HG02678 (cell line): ENCODE measurements around the gene GPR27.

Experiments used
- ATAC-seq: cut with Tn5 transposase; IDR thresholded peaks from one replicate; pipeline ENCODE4 v1.9.1; 2021; ENCODE audit warnings: mild to moderate bottlenecking, moderate library complexity; ENCODE audit not compliant: unreplicated experiment

Gene GPR27

DNA sequence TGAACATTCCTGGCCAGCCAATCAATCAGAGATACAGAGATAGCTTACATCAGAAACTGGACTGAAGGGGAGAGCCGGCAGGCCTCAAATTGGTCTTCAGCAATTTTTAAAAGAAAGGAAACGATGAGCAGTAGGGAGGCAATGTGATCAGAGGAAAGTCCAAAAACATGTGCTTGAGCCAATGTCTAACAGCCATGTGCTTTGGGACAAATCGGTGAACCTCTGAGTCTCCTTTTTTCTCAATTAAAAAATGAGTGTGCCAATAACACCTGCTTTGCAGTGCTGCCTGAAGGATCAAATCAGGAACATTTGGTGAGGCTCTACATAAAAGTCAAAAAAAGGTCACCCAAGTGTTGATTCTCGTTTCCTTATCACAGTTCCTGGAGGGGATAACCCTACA is 21.0 kb upstream of the GPR27 start:
- no peak for ATAC-seq

DNA sequence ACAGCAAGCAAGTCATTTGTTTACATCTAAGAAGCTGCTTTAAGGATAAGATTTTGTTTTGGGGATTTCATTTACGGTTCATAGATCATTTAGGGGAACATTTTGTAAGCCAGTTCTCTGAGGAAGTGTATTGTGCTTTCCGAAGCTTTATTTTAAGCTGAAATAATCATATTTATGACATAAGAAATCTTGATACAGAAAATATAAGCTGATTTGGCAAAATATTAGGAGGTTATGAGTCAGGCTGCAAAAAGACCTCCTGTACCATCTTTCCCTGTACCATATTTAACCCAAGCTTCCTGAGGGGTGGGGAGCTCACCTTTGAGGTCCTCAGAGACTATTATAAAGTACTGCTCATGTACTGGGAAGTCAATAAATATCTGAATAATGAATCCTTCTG is 20.3 kb upstream of the GPR27 start:
- ATAC-seq: no peak

DNA sequence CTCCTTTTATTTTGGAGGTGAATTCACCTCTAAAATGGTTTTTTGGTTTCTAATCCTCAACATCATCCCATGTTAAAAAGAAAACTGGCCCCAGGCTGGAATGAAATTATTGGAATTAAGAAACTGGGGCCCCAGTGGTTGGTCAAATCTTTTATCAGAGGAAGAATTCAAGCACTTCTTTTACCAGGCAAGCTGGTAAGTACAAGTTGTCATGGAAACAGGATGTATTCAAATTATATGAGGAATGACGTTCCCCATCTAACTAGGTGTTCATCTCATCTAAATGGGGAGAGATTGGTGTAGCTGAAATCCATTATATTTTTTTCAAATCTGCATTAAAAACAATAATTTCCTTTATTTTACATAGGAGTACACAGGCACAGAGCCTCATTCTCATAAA is 18.8 kb upstream of the GPR27 start:
- no peak for ATAC-seq

DNA sequence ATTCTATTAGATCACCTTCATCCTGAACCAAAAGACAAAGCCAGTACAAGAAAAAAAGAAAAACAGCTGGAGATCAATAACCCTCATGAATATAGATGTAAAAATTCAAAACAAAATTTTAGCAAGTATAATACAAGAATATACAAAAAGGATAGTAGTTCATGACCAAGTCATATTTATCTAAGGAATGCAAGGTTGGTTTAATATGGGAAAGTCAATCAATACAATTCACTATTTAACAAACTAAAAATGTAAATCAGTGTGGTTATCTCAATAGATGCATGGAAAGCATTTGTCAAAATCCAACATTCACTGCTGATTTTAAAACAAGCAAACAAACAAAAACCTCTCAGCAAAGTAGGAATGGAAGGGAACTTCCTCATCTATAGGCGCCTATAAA is 11.0 kb upstream of the GPR27 start:
- no peak for ATAC-seq

DNA sequence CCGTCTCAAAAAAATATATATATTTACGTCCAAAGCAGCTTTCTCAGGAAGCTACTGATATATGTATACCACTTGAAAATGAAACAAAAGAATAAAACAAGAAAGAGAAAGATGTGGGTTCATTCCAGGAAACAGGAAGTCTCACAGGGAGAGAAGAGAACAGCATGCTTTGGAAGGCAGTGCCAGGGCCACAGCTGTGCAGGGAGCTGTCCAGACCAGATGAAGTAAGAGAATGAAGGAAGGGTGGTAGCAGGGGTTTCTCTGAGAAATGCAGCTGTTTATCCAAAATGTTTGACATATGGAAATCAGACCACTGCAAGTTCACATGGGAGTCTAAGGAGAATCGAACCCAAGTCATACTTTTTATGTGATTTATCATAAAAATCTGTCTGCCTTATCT is 8.9 kb upstream of the GPR27 start:
- ATAC-seq: no peak

DNA sequence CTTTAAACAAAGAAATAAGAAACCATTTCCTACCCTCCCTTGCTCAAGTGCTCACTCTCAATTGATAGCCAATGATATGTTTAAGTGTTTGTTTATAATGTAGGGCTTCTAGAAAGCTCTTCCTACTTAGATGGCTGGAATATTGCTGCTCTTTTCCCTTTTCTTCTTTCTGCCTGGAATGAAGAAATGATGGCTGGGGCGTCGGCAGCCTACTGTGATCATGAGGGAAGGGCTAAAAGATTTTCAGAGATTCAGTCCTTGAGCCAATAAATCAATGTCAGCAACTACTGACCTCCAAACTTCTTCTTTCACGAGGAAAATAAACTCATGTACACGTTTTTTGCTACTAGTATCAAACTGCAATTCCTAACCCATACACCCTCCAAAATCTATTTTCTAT is 2.1 kb upstream of the GPR27 start:
- no peak for ATAC-seq

DNA sequence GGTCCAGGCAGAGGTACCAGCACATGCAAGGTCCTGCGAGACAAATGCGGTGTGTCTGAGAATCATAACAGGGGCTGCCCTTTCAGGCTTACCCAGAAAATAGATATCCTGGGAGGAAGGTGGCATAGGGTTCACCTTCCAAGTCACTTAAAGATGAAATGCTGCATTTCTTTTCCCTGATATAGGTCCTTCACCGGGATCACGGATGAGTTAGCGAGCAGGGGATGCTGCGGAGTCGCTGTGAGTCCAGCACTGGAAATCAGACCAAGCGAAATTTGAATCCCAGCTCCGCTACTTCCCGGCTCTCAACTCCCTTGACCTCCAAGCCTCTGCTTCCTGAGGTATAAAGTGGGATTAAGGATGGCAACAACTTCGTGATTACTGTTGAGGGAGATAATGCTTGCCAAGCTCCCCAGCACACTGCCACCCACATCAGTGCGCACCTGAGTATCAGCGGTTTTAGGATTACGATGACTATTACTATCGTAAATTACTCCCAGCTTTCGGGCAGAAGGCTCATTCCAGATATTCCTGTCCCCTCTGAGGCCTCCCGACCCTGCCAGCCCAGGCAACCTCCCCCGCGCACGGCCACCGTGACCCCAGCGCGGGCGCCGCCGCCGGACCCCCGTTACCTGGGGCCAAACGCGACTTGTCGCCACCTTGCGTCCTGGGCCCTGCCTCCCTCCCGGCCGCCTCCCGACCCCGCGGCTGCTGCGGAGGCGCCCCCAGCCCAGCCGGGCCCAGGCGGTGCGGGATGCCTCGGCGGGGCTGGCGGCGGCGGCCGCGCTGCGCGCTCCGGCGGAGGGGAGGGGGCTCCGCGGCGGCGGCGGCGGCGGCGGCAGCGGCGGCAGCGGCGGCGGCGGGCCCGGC is 589 bp upstream of the GPR27 start:
- ATAC-seq: no peak

DNA sequence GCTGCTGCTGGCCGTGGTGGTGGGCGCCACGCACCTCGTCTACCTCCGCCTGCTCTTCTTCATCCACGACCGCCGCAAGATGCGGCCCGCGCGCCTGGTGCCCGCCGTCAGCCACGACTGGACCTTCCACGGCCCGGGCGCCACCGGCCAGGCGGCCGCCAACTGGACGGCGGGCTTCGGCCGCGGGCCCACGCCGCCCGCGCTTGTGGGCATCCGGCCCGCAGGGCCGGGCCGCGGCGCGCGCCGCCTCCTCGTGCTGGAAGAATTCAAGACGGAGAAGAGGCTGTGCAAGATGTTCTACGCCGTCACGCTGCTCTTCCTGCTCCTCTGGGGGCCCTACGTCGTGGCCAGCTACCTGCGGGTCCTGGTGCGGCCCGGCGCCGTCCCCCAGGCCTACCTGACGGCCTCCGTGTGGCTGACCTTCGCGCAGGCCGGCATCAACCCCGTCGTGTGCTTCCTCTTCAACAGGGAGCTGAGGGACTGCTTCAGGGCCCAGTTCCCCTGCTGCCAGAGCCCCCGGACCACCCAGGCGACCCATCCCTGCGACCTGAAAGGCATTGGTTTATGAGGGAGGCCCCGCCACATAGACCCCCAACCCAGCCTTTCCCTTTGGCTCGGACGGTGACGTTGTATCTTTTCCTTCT is 1.1 kb downstream of the GPR27 start:
- no peak for ATAC-seq

DNA sequence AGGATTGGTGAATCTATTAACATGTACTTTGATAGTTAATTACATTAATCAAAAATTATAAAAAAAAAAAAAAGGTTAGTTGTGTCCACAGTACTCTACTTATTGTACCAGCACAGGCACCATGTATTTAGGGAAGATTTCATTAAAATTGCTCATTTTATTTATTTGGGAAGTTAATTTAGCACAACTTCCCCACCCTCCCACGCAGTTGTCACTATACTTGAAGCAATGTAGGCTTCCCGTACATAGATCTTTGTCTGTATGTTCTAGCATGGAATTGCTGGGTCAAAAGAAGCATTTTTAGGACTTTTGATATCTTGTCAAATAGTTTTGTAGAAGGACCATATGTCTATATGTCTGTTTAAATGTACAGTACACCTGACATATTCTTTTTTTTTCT is 4.4 kb downstream of the GPR27 start:
- no peak for ATAC-seq

DNA sequence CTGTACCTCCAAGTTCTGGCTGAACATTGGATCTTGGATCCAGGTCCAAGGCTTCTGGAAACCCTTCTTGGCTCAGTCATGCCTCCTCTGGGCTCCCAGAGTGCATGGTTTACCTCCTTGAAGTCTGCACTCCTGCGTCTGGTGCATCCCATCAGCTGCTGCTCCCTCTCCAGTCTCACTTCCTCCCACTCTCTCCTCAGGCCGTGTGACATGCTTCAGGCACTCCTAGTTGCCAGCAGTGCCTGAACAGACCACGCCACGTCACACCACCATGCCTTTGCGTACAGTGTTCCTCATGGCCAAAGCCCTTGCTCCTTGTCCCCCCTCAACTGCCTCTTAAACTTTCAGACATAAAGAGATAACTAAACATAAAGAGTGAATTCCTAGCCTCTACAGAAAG is 5.7 kb downstream of the GPR27 start:
- ATAC-seq: no peak

DNA sequence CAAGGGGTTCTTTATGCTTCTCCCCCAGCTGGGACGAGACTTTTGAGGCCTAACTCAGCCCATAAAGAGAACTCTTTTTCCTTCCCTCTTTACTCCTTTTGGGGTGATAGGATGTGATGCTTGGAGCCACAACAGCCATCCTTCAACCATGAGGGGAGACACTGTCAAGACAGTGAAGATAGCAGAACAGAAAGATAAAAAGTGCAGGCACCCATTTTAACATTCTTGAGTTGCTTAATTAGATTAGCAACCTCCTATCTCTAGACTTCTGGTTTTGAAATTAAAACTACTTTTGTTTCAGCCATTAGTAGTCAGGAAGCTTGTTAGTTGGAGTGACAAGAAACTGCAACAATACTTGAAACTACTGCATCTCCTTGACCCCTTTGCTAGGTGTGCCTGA is 6.5 kb downstream of the GPR27 start:
- no peak for ATAC-seq

DNA sequence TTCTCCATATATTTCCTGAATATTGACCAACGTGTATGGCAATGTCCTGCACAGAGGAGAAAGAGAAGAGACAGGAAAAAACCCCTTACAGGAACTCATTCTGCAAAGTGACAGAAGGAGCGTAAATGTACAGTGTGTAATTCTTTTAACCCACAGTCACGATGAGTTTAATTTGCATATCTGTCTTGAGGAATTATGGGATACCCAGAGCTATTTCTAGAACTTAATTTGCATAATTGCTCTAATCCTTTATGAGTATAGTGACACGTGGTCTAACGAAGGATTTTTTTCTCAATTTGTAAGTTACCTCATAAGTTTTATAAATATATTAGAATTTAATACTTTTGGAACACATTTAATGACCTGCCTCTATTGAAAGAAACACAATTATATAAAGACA is 9.8 kb downstream of the GPR27 start:
- no peak for ATAC-seq

DNA sequence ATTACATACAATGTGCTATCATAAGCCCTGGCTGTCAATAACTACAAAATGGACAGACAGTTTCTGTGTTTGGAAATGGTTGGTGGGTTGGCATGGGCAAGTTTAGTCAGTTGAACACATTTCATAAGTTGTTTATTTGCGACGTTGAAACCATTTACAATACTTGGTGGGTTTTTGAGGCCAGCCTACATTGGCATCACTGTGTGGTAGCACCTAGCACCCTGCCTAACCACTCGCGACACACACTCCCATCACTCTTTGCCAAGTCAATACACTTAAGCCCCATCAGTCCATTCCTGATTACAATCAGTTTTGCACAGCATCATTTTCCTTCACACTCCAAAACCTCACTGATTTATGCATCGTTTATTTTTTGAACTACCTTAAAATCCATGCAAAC is 17.5 kb downstream of the GPR27 start:
- ATAC-seq: no peak

DNA sequence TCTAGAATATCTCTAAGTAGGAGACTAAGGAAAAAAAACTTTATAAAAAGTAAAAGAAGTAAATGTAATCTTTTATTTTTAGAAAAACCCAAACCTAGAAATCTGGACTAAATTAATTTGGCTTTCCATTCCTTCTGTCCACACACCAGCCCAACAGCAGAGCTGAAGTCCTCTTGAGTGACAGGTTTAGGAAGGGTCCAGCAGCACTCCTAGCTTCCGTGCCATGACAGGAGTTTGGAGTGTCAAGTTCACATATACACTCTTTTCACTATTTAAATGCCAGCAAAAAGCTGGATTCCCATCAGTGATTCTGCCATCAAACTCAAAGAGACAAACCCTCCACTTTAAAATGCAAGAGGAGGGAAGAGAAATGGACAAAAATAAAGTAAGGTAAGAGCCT is 18.2 kb downstream of the GPR27 start:
- no peak for ATAC-seq

DNA sequence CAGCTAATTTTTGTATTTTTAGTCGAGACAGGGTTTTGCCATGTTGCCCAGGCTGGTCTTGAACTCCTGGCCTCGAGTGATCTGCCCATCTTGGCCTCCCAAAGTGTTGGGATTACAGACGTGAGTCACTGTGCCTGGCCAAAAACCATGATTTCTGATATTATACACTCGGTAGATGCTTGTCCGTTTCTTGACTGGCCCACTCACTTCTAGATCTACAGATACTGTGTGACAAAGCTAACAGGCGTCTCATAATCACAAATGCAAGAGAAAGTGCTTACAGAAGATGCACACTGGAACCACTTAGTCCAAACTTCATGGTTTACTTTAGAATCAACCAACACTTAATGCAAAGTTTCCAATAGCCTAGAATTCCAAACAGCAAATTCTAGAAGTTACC is 22.9 kb downstream of the GPR27 start:
- ATAC-seq: no peak

DNA sequence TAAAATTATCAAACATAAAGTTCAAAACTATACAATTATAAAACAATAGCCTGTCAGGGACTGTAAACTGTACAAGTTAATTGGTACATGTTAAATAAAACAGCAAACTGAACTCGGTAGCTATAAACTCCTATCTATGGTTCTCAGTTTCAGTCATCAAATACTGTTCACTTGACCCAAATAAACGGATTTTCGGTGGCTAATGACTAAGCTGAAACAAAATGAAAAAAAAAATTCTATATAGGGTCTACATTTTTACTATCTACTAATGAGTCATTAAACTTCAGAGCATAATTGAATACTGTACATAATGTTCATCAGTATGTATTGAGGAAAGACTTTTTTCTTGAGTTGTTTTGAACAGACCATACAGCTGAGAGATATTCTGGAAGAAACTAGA is 24.7 kb downstream of the GPR27 start:
- no peak for ATAC-seq

DNA sequence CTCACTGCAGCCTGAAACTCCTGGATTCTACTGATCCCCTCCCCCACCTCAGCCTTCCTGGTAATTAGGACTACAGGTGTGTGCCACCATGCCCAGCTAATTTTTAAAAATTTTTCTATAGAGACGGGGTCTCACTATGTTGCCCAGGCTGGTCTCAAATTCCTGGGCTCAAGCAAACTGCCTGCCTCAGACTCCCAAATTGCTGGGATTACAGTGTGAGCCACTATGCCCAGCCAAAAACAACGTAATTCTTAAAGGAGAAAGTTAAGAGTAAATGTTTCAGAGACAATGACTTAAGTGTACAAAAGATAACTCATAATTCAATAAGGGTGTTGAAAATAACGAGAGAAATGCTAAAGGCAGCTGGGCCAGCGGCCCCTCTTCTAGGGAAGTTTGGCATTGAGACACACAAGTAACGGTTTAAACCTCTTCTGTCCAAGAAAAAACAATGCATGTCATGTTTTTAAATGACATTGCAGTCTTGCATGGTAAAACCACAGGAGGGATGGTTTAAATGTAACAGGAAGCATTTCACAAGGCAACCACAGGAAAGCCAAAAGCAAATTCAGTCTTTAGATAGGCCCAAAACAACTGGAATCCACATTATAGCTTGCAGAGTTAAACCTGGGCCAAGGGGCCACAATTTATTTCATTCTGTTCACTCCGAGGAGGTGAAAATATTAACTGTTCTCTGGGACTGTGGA is 26.2 kb downstream of the GPR27 start:
- ATAC-seq: no peak

DNA sequence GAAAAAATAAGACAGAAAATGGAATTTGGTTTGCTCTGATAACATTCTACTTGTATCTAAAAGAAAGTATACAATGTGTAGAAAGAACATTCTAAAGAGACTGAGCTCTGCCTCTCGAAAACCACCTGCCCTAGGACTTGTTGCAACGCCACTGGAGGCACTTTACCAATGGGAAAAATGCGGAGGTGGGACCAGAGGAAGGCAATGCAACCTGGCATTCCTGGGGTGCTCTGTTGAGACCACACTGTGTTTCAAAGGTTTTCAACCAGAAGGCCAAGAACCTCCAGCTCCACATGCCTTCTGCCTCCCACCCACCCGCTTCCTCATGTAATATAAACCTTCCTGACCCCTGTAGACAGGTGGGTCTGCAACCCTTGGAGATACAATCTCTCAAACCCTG is 26.8 kb downstream of the GPR27 start:
- no peak for ATAC-seq

DNA sequence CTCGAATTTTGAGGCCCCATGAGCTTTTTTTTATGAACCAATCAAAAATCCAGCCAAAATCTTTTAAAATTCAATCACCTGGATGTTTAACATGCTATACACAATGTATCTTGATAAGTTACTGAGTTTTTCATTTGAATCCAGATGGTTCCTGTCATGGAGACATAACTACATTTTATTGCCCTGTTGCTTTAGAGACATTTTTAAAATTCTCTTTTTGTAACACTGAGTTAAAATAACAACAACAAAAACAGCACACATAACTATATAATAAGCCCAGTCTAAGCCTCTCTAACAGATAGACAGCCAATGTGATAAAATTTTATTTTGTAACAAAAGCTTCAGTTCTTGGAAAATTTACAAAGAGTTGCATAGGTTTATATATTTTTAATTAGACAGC is 29.5 kb downstream of the GPR27 start:
- no peak for ATAC-seq

DNA sequence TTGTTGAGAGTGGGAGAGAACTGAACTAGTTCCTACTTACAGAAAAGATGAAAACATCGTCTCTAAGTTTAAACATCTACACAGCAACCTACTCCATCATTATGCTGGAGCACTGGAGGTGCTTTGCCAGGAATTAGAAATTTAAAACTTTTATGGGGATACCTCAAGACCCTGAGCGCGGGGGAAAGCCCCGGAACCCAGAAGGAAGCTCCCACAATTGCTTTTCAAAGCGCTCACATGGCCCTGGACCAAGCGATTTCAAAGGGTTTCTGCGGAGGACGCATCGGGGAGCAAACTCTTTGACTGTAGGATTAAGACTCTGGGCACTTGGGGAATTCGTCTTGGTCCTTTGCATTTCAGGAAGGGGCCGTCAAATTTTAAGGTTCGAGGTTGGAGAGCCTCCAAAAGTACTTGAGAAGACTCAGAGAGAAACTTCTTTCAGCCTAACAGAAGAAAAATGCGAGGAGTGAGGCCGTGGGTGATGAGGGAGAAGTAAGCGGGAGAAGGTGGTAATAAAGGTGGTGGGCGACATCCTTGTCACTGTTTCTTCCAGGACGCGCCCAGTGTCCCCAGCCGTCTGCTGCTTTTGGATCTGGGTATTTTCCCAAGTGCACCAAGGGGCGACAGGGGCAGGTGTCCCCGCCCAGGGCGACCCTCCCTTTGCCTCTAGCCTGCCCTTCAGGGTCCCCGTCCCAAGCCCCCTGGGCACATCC is 30.7 kb downstream of the GPR27 start:
- no peak for ATAC-seq

DNA sequence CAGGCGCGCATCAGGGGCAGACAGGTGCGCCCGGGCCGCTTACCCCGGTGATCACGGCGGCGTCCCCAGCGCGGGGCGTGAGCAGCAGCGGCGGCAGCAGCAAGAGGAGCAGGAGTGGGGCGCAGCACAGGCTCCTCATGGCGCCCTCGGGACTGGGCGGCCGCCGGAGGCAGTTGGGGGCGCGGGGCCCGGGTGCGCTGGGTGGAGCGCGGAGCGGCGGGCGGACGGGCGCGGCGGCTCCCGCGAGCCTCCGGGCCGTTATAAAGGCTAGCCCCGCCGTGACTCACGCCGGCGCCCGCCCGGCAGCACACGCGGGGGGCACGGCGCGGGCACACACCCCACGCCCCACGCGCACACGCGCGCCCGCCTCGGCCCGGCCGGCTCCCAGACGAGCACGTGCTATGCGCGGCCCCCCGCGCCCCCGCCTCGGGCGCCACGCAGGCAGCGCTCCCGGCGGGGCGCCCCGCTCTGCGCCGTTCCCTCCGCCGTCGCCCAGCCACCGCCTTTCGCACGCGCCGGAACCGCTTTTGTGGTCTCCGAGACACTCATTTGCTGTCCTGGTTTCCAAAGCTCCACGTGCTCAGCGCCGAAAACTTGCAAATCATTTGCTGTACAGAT is 31.4 kb downstream of the GPR27 start, which contains the start of gene PROK2:
Gene PROK2 (minus strand): TSS at position 235 of the 618 bp plus-strand sequence. CDS start 96 bp downstream, at position 139.
- ATAC-seq: no peak
